HG02571 (cell line): ENCODE data around the gene LINC00237.

Source experiments
- ATAC-seq: cut with Tn5 transposase; IDR thresholded peaks from one replicate; pipeline ENCODE4 v1.9.1; 2021; ENCODE audit warnings: mild to moderate bottlenecking, moderate library complexity; ENCODE audit not compliant: unreplicated experiment

The LINC00237 gene

GRCh38 chr20:21125849-21126580, 19.9 kb upstream of the LINC00237 start, which contains the start of gene KIZ:
KIZ (plus strand) TSS chr20:21126082; CDS start chr20:21126116, 34 bp downstream.
- ATAC-seq = peak; percentile 96

- peak; percentile 1 for ATAC-seq
Observed at GRCh38 chr20:21125072-21125848, 19.1 kb upstream of the LINC00237 start.

GRCh38 chr20:21124190-21124589, 18.0 kb upstream of the LINC00237 start:
- no peak for ATAC-seq

- no peak for ATAC-seq
Observed at GRCh38 chr20:21118782-21119181, 12.6 kb upstream of the LINC00237 start.

- ATAC-seq = no peak
Observed at GRCh38 chr20:21118138-21118537, 12.0 kb upstream of the LINC00237 start.

GRCh38 chr20:21117521-21117920, 11.4 kb upstream of the LINC00237 start:
- ATAC-seq = no peak

- no peak for ATAC-seq
Observed at GRCh38 chr20:21114584-21114983, 8.4 kb upstream of the LINC00237 start.

GRCh38 chr20:21113697-21114096, 7.5 kb upstream of the LINC00237 start:
- ATAC-seq = no peak

GRCh38 chr20:21111416-21111815, 5.3 kb upstream of the LINC00237 start:
- ATAC-seq = no peak

GRCh38 chr20:21110811-21111210, 4.7 kb upstream of the LINC00237 start:
- ATAC-seq = no peak

- ATAC-seq = no peak
Observed at GRCh38 chr20:21109144-21109543, 3.0 kb upstream of the LINC00237 start.

- ATAC-seq = no peak
Observed at GRCh38 chr20:21105429-21106170, 558 bp downstream of the LINC00237 start.

GRCh38 chr20:21104921-21105320, 1.2 kb downstream of the LINC00237 start:
- no peak for ATAC-seq

GRCh38 chr20:21104466-21104761, 1.7 kb downstream of the LINC00237 start:
- ATAC-seq = no peak

GRCh38 chr20:21103582-21104465, 2.3 kb downstream of the LINC00237 start:
- no peak for ATAC-seq

- ATAC-seq = no peak
Observed at GRCh38 chr20:21102603-21103311, 3.4 kb downstream of the LINC00237 start.

GRCh38 chr20:21101932-21102575, 4.1 kb downstream of the LINC00237 start:
- ATAC-seq = no peak

- no peak for ATAC-seq
Observed at GRCh38 chr20:21101453-21101931, 4.7 kb downstream of the LINC00237 start.
